SJSA1 (cell line): ENCODE measurements around the gene SGCG. TPM values are rescaled to one million over a fixed set of nuclear protein-coding genes. Genes with fewer than 3 reads are reported as not detected.
"Not testable (repeated sequence)": the region's sequence is repeated elsewhere in the genome, so short reads cannot be mapped to it uniquely, and the experiment has no call there.

ENCODE experiments used
- DNase-seq, 2 experiments: peaks; one replicate each; pipeline ENCODE4 v3.0.0-alpha.2; 2015 to 2020; ENCODE audit warnings: low spot score in 2 of 2, low read depth in 1 of 2
- H3K27ac ChIP-seq: fragments of 250-450 bp; sonication (Bioruptor Pico); 2 replicates; pipeline ENCODE4 v1.5.1; 2020; ENCODE audit warnings: mild to moderate bottlenecking, moderate library complexity
- H3K27me3 ChIP-seq: fragments of 250-450 bp; sonication (Bioruptor Pico); replicated peaks from 2 replicates; pipeline ENCODE4 v1.5.1; 2020; ENCODE audit warnings: mild to moderate bottlenecking, moderate library complexity
- H3K36me3 ChIP-seq: fragments of 250-450 bp; sonication (Bioruptor Pico); 2 replicates; pipeline ENCODE4 v1.5.1; 2020; ENCODE audit warnings: mild to moderate bottlenecking
- H3K4me1 ChIP-seq: fragments of 250-450 bp; sonication (Bioruptor Pico); replicated peaks from 2 replicates; pipeline ENCODE4 v1.6.1; 2021; ENCODE audit warnings: mild to moderate bottlenecking
- H3K4me3 ChIP-seq: fragments of 250-450 bp; sonication (Bioruptor Pico); 2 replicates; pipeline ENCODE4 v1.5.1; 2020; ENCODE audit warnings: mild to moderate bottlenecking
- H3K9me3 ChIP-seq: fragments of 250-450 bp; sonication (Bioruptor Pico); replicated peaks from 2 replicates; pipeline ENCODE4 v1.5.1; 2020; ENCODE audit warnings: mild to moderate bottlenecking
- total RNA-seq: library from RNA; depleted of rRNA; stranded (reverse); fragments of >200 nt; shearing (Covaris generic); gene quantifications from 2 replicates; pipeline ENCODE4 v1.2.3, GENCODE V29; 2014

SGCG gene
- total RNA-seq, 1 experiment from 2014 or later = not detected

GRCh38 chr13:23161481-23161825, 19.3 kb upstream of the SGCG start:
- no peaks in the 10 kb centered on the region for H3K27me3 ChIP-seq
- H3K36me3 ChIP-seq = no peaks in the 10 kb centered on the region
- H3K4me3 ChIP-seq = no peak overlapping the region
- H3K4me1 ChIP-seq = no peaks in the 10 kb centered on the region
- DNase-seq = no peak
- H3K27ac ChIP-seq = no peak overlapping the region
- H3K9me3 ChIP-seq = no peaks in the 10 kb centered on the region

DNA sequence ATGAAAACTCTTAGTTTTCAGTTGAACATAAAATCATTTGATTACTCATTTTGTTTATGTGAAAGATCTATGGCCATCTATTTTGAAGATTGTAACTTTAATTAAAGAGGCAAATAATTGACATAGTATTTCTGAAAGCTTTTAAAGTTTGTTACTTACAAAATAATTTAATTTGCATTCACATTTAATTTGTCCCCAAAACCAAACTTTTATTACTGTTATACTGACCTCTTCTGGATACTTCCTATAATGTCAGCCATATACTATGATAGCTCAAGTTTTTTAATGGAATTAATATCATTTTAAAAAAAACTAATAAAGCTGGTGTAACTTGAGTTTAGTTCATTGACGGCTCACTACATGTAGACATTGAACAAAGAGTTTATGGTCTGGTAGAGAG, 4.9 kb upstream of the SGCG start:
- no peaks in the 10 kb centered on the region for H3K4me1 ChIP-seq
- no peak overlapping the region for H3K27ac ChIP-seq
- H3K9me3 ChIP-seq = no peaks in the 10 kb centered on the region
- H3K36me3 ChIP-seq = no peaks in the 10 kb centered on the region
- no peak for DNase-seq
- no peak overlapping the region for H3K4me3 ChIP-seq
- no peaks in the 10 kb centered on the region for H3K27me3 ChIP-seq

GRCh38 chr13:23182142-23182541, 1.4 kb downstream of the SGCG start:
- Histone ChIP-seq H3K27ac (no peak overlapping the region), H3K27me3 (no peaks in the 10 kb centered on the region), H3K9me3 (no peaks in the 10 kb centered on the region), H3K4me3 (no peak overlapping the region), H3K36me3 (no peaks in the 10 kb centered on the region), H3K4me1 (no peaks in the 10 kb centered on the region)
- no peak for DNase-seq

GRCh38 chr13:23183292-23183691, 2.5 kb downstream of the SGCG start:
- DNase-seq = no peak
- H3K9me3 ChIP-seq = no peaks in the 10 kb centered on the region
- no peak overlapping the region for H3K4me3 ChIP-seq
- no peaks in the 10 kb centered on the region for H3K36me3 ChIP-seq
- H3K4me1 ChIP-seq = no peaks in the 10 kb centered on the region
- no peak overlapping the region for H3K27ac ChIP-seq
- no peaks in the 10 kb centered on the region for H3K27me3 ChIP-seq

DNA sequence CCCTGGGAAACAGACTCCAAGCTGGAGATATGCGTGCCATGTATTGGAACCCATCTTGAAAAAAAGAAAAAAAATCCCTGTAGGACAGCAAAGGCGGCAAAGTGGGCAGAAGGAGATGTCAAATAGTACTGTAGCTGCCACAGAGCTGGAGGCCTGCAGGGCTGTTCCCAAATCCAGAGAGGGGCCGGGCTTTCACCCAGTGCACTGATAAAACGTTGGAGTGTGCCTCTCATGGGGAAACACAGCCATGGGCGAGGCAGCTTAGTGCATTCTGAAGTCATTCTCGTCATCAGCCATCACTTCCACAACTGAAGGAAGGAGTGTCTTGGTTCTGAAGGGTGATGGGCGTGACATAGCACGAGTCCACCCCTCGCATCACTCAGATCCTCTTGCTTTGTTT, 4.8 kb downstream of the SGCG start:
- H3K4me1 ChIP-seq = no peaks in the 10 kb centered on the region
- H3K9me3 ChIP-seq = no peaks in the 10 kb centered on the region
- DNase-seq = no peak
- no peaks in the 10 kb centered on the region for H3K36me3 ChIP-seq
- H3K4me3 ChIP-seq = no peak overlapping the region
- no peak overlapping the region for H3K27ac ChIP-seq
- no peaks in the 10 kb centered on the region for H3K27me3 ChIP-seq

DNA sequence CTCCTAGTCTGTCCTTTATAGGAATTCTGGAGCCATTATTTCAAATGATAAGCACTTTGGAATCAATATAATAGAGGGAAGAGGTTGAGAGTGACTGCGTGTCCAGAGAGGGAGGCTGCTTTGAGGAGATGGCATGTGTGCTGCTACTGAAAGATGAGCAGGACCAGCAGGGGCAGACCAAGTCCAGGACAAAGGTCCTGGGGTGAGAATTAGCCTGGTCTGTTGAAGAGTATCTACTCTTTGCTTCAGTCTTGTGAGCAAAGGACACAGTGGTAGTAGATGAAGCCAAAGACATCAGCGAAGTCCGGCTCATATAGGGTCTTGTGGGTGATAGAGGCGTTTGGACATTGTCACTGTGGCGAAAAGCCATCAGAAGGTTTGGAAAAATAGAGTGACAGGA, 21.1 kb downstream of the SGCG start:
- no peak overlapping the region for H3K4me3 ChIP-seq
- H3K4me1 ChIP-seq = no peaks in the 10 kb centered on the region
- no peaks in the 10 kb centered on the region for H3K9me3 ChIP-seq
- DNase-seq = no peak
- no peaks in the 10 kb centered on the region for H3K36me3 ChIP-seq
- H3K27me3 ChIP-seq = no peaks in the 10 kb centered on the region
- H3K27ac ChIP-seq = no peak overlapping the region

- no peaks in the 10 kb centered on the region for H3K27me3 ChIP-seq
- H3K4me1 ChIP-seq = no peaks in the 10 kb centered on the region
- no peak overlapping the region for H3K4me3 ChIP-seq
- H3K9me3 ChIP-seq = no peaks in the 10 kb centered on the region
- no peaks in the 10 kb centered on the region for H3K36me3 ChIP-seq
- H3K27ac ChIP-seq = no peak overlapping the region
- DNase-seq = no peak
These were observed 21.6 kb downstream of the SGCG start for GRCh38 chr13:23202383-23202782.

GRCh38 chr13:23203516-23203915, 22.7 kb downstream of the SGCG start:
- H3K4me3 ChIP-seq = no peak overlapping the region
- no peaks in the 10 kb centered on the region for H3K27me3 ChIP-seq
- H3K27ac ChIP-seq = no peak overlapping the region

DNA sequence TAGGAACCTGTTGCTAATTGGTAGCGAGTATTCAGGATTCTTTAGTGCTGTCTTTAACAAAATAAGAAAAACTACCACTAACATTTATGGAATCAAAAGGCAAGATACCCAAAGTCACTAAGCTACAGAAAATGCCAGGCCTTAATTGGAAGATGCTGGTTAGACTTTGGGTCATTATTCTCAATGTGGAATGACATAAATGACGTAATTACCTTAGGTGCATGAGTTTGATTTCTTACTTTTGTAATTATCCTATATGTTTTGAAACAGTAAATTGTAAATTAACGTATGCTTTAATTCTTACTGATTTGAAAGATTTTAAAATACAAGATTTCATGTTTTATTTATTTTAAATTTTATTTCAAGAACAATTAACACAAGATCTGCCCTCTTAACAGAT, 25.0 kb downstream of the SGCG start:
- no peak for DNase-seq
- Histone ChIP-seq H3K36me3 (no peaks in the 10 kb centered on the region), H3K4me1 (no peaks in the 10 kb centered on the region), H3K27me3 (no peaks in the 10 kb centered on the region), H3K9me3 (no peaks in the 10 kb centered on the region), H3K4me3 (no peak overlapping the region), H3K27ac (no peak overlapping the region)

More at GRCh38 chr13:23203516-23203915, 22.7 kb downstream of the SGCG start:
- no peak for DNase-seq
- H3K36me3 ChIP-seq = no peaks in the 10 kb centered on the region
- H3K4me1 ChIP-seq = no peaks in the 10 kb centered on the region
- no peaks in the 10 kb centered on the region for H3K9me3 ChIP-seq

GRCh38 chr13:23212671-23213070, 31.9 kb downstream of the SGCG start:
- no peak for DNase-seq
- Histone ChIP-seq H3K36me3 (no peaks in the 10 kb centered on the region), H3K27ac (no peak overlapping the region), H3K4me3 (no peak overlapping the region), H3K4me1 (no peaks in the 10 kb centered on the region), H3K27me3 (no peaks in the 10 kb centered on the region), H3K9me3 (no peaks in the 10 kb centered on the region)

DNA sequence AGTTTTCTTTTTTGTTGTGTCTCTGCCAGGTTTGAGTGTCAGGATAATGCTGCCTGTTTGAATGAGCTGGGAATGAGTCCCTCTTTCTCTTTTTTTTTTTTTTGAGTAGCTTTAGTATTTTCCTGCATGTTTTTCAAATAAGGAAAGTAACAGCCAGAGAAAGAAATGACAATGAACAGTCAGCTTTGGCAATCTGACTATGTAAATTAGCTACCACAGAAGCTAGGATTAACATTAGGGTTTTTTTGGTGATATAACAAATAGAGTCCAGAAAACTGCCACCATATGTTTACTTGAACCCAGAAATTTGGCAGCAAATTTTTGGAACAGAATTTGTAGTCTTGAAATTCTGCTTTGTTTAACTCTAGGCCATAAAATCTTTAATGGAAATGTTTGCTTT, 50.5 kb downstream of the SGCG start:
- Histone ChIP-seq H3K9me3 (no peaks in the 10 kb centered on the region), H3K4me1 (no peaks in the 10 kb centered on the region), H3K36me3 (no peaks in the 10 kb centered on the region), H3K27me3 (no peaks in the 10 kb centered on the region), H3K27ac (no peak overlapping the region), H3K4me3 (no peak overlapping the region)
- no peak for DNase-seq

- no peak overlapping the region for H3K27ac ChIP-seq
- no peaks in the 10 kb centered on the region for H3K4me1 ChIP-seq
- H3K4me3 ChIP-seq = no peak overlapping the region
- no peaks in the 10 kb centered on the region for H3K9me3 ChIP-seq
- H3K27me3 ChIP-seq = no peaks in the 10 kb centered on the region
- no peaks in the 10 kb centered on the region for H3K36me3 ChIP-seq
- DNase-seq = no peak
These were observed 55.2 kb downstream of the SGCG start for GRCh38 chr13:23235994-23236393.

GRCh38 chr13:23243066-23243465, 62.3 kb downstream of the SGCG start:
- Histone ChIP-seq H3K9me3 (no peaks in the 10 kb centered on the region), H3K4me1 (no peaks in the 10 kb centered on the region), H3K27me3 (no peaks in the 10 kb centered on the region), H3K4me3 (no peak overlapping the region), H3K36me3 (no peaks in the 10 kb centered on the region), H3K27ac (no peak overlapping the region)
- DNase-seq = no peak

GRCh38 chr13:23248410-23248809, 67.6 kb downstream of the SGCG start:
- H3K4me3 ChIP-seq, DNase-seq, H3K27ac ChIP-seq, H3K4me1 ChIP-seq, H3K36me3 ChIP-seq, H3K9me3 ChIP-seq, H3K27me3 ChIP-seq: not testable (repeated sequence)

- no peak for DNase-seq
- no peak overlapping the region for H3K4me3 ChIP-seq
- H3K9me3 ChIP-seq = no peaks in the 10 kb centered on the region
- H3K27ac ChIP-seq = no peak overlapping the region
- no peaks in the 10 kb centered on the region for H3K4me1 ChIP-seq
- no peaks in the 10 kb centered on the region for H3K36me3 ChIP-seq
- no peaks in the 10 kb centered on the region for H3K27me3 ChIP-seq
These were observed 73.7 kb downstream of the SGCG start for GRCh38 chr13:23254506-23254905.
